NCI-H2196 (cell line): ENCODE results near the gene ELF2.
"Not testable (repeated sequence)": the region's sequence is repeated elsewhere in the genome, so short reads cannot be mapped to it uniquely, and the experiment has no call there.

Experiments
- DNase-seq: peaks from one replicate; lab custom pipeline; 2025; ENCODE audit not compliant: unreplicated experiment; lab: John Stamatoyannopoulos, UW

ELF2 gene

DNA sequence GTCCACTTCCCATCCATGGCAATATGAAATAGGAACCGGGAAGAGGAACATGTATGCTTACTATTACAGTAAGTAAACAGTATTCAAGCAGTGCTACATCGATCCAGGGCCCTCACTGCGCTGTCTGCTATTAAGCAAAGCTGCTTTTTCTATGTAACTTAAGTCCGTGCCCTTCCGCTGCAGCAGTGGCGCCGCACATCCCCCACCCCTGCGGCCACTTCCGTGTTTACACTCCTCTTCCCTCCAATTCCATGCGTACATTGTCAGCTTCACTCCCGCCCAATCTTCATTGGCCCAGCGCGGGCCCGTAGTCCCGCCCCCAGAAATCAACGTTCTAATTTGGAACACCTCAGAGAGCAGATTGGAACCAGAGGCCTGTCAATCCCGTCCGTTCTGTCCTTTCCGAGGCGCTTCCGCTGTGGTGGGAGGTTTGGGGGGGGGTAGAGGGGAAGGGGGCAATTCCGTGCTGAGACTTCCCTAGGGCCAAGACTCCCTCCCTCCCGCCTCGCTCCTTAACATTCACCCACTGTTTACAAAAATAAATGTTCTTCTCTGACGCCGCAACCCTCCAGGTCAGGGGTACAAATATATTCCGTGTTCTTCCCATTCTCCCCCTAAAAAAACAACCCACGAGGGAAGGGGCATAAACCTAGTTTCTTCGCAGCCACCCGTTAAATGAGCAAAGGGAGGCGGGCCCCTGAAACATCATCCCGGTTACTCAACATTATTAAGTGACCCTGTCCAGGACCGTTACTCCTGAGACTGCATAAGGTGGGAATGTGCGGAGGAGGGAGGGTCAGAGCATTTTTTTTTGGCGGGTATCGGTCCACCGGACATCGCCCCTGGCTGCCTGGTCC lies 94.0 kb downstream of the ELF2 start:
- peak; percentile 86 for DNase-seq

DNA sequence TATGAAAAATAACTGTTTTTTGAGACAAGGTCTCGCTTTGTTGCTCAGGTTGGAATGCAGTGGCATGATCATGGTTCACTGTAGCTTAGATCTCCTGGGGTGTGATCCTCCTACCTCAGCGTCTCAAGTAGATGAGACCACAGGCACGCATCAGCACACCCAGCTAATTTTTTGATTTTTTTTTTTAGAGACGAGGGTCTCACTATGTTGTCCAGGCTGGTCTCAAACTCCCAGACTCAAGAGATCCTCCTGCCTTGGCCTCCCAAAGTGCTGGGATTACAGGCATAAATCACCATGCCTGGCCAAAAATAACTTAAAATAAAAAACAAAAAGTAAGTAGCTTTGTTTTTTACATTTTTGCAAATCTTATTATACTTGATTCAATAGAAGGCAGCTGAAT lies 98.1 kb downstream of the ELF2 start:
- no peak for DNase-seq

DNA sequence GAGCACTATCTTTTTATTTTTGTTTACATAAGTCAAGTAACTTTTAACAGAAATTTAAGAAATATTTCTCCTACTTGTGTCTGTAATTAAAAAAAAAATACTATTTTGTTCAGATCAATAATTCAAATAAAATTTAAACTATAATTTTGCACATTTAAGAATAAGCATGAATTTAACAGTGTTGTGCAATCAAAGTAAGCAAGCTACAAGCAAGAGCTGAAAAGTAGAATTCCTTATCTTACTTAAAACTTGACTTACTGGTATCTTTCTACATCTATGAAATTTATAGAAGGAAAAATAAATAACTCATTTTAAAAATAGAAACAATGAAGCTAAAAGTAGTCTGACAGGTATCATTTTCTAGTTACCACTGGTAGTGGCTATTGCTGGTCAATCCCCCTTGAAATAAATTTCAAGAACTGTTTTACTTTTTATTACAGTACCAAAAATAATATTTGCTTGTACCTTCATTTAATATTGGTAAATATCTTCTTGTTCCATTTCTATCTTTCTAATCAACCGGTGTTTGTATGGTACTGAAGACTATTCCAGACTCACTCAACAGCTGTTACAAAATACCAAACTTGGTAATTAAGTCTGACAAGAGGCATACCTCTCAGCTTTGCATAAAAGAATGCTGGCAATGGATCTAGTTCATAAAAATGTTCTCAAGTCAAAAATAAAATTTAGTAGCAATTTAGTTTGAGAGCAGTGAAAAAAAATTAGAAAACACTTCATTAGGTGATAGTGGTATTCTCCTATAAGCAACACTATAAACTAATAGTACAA lies 99.3 kb downstream of the ELF2 start:
- no peak for DNase-seq

DNA sequence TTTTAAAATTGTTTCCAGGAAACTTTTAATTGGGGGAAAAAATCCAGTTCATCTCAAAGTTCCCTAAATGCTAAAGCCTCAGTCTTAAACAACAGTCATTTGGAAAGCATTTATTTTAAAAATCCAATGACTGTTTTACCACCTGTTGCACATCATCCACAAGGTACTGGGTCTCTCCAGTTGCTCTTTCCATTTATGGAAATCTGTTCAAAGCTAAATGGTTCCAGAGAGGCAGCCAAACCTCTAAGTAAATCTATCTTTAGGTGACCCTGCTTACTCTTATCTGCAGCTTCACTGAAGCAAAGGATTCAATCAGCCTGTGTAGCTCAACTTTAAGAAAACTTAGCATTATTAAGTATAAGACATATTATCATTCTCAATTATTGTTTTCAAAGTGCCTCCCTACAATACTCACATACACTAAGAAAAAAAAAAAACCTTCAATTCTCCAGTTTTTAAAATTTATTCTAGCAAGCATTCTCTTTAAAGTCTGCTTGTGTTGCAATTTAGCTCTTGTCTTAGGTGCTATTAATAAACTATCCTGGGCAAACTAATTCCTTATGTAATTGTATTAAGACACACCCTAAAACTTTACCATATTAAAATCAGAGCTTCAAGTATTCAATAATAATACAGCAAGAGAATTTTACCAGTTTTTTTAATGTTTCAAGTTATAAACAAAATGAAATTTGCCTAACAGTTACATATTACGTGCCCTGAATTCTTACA lies 100.8 kb downstream of the ELF2 start:
- no peak for DNase-seq

DNA sequence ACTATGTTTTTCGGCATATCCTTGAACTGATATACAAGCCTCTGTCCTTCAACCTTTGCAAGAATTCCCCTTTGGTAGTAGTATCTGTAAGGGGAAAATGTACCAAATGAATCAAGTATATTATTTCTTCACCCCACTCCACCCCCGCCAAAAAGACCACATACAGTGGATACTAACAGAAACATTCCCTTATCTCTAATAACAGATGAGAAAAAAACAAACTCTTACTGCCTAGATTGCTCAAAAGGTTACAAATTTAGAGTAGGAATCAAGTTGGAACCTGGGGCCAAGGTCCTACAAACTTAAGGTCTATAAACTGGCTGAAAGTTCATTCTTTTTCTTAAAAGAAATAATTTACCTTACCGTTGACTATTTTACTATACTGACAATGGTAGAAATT lies 116.4 kb downstream of the ELF2 start:
- no peak for DNase-seq

DNA sequence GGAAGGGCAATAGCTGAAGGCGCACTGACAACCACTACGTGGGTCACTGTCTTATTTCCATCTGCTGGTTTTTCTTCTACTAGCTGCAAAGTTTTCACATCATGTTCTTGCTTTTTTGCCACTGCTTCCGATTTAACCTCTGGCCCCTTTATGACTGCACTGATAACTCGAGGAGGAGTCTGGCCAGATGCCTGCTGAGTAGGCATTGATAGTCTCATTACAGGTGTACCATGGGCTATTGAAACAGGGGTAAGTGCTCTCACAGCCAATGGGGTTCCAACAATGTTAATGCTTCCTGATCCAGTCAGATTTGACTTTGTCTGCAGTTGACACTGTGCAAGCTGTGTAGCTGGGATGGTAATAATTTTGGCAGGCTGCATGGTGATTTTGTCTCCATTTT lies 118.0 kb downstream of the ELF2 start:
- DNase-seq: peak; percentile 17

DNA sequence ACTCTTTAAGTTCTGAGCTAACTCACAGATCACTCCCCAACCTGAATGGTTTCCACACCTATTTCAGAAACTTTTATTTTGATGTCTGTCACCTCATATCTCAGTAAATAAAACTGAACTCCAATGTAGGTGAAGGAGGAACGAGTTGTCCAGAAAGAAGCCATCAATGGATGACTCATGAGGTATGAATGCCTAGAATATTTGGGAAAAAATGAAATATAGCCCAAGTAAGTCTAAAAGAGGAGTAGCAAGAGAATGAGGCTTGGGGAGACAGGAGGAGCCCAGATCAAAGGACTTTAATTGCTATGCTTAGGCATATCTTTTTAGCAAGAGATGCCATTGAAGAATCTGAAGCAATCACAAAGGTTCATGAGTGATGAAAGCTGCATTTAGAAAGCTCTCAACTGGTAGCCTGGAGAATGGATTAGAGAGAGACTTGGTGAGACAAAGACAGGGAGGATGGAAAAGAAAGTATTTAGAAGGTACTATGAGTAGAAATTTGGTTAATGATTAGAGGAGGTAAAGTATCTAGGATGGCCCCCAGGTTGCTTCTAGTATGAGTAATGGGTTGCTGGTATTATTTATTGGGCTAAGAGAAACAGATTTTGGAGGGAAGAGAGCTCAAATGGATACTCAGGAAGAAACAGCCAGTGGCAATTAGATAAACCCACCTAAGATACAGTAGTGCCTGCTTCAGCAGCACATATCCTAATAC lies 122.1 kb downstream of the ELF2 start:
- no peak for DNase-seq

DNA sequence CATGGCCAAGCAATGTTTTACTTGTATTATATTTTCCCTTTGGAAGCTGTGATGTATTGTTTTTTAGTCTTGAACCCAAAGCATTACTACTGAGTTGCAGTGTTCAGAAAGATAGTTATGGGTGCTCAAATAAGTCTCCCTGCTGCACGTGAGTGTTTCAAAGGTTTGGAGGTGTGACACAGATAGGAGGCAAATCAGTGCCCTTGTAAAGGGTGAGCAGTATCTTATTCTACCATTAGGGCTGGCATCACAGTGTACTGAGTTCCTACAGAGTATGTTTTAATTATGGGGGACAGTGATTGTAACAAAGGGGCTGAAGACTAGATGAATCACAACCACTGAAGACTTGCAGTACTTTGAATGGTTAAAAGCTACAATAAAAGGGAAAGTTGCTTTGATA lies 123.1 kb downstream of the ELF2 start:
- DNase-seq: no peak

DNA sequence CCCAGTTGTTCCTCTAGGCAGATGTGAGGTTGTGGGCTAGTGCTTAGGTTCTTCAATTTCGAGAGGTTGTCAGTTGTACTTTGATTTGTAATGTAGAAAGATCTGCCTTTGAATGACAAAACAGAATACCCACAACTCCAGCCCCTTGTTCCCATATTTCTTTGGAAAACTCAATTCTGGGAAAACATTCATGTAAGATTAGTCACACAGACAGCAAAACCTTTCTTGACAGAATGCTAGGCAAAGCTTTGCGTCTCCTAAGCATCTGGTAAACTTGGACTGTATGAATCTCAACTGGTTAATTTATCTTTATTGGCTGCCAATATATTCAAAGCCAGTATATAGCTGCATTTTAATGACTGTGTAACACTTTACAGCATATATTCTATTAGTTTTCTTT lies 126.6 kb downstream of the ELF2 start:
- no peak for DNase-seq

DNA sequence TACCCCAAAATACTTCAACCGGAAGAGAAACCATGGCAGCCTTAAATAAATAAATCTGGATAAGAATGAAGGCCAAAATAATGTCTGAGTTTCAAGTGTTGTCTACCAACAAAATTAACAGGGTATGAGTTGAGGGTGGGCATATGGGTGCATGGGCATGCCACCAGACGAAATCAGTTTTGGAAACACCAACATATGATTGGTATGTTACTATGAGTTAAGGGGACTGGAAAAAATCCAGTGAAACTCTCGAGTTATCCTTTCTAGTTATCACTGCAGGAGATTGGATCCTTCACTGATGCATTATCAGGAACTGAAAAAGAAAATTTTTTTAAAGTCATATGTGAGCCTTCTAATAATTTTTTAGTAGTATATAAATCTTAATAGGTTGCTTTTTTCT lies 129.0 kb downstream of the ELF2 start:
- DNase-seq: no peak

DNA sequence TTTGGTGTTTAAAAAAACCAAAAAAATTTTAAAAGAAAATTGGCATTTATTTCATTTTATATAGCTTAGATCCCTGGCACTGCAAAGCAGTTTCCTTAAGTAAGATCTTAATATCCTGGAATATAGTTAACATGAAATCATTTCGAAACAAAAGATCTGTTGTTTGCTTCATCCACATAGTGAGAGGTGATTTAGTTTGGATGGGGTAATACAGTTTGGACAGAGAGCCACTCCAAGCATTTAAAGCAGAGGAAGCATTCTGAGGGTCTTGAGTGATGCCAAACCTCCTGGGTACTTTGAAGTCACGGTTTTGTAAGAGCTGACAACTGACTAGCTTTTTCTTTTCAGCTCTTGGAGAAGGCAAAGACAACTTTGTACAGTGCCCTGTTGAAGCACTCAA lies 132.7 kb downstream of the ELF2 start:
- no peak for DNase-seq

DNA sequence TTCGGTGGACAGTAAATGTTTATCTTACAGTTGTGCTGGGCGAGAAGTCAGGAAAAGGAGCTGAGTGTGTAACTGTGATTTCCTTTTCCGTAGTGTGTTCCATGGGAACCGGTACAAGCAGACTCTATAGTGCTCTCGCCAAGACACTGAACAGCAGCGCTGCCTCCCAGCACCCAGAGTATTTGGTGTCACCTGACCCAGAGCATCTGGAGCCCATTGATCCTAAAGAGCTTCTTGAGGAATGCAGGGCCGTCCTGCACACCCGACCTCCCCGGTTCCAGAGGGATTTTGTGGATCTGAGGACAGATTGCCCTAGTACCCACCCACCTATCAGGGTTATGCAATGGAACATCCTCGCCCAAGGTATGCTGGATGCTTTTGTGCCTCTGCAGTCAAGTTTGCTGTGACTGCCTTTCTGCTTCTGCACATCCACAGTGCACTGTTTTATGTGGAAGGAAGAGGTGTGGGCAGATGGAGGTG lies 134.0 kb downstream of the ELF2 start:
- DNase-seq: no peak

DNA sequence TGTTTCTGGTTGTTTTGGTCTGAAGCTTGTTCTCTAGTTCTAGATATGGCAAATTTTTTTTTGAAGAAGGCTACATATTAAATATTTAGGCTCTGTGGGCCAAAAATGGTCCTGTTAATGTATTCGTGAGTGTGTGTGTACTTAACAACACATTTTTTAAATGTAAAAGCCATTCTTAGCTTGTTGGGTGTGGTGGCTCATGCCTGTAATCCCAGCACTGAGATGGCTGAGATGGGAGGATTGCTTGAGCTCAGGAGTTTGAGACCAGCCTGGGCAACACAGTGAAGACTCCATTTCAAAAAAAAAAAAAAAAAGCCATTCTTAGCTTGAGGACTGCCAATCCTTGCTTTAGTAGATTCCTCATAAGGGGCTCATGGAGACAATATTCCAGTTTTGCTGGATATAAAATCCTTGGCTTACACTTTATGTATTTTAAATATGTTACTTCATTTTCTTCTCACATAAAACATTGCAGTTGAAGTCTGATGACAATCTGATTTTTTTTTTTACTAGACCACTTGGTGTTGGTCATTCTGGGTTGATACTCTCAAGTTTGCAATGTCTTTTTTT lies 138.1 kb downstream of the ELF2 start:
- DNase-seq: no peak

DNA sequence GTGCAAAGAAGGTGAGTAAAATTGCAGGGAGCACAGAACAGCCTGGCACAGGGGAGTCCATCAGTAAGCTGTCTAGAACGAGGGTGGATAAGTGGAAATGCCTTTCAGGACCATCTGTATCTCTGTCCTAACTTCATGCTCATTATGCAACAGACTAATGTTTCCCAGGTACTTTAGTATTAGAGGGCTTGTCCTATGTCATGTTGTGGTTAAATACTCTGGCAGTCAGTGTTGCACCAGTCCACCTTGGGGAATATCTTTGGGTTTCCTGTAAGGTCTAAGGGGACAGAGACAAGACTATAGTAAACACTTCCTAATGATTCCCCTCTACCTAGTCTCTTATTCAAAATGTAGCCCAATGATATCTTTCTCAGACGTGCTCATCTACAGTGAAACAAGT lies 140.1 kb downstream of the ELF2 start:
- DNase-seq: no peak

DNA sequence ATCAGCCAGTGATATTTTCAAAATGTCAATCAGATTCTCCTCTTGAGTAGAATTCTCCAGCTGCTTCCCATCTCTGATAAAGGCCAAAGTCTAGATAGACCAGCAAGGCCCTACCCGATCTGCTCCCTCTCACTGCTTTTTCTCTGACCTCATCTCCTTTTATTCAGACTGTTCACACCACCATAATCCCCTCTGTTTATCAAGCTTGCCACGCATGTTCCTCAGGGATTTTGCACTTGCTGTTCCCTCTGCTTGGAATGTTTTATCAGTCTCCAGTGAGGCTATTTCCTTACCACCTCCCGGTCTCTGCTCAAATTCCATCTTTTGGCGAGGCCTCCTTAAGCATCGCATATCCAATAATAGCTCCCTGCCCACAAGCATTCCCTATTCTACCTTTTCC lies 141.4 kb downstream of the ELF2 start:
- DNase-seq: no peak

DNA sequence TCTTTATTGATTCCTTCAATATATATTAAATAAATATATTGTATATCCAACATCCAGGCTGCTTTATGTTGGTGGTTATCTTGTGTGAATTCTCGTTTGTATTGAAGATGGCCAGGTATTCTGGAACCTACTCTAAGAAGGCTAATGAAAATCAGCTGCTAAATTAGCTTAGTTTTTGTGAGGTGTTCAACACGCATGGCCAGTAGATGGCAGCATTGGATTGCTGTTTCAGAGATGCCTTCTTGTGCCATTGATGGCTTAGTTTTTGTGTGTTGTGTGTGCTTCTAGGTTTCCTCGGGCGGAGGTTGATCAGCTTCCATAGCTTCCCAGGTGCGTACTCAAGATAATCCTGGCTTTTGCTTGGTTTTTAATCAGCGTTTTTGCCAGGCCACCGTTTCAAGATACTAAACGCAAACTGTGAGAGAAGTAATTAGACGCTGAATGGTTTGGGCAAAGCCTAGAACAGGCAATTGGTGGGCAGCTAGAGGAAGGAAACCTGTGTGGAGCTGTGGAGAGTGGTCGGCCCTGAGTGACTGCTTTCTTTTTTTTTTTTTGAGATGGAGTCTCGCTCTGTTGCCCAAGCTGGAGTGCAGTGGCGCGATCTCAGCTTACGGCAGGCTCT lies 146.3 kb downstream of the ELF2 start:
- peak; percentile 68 for DNase-seq

DNA sequence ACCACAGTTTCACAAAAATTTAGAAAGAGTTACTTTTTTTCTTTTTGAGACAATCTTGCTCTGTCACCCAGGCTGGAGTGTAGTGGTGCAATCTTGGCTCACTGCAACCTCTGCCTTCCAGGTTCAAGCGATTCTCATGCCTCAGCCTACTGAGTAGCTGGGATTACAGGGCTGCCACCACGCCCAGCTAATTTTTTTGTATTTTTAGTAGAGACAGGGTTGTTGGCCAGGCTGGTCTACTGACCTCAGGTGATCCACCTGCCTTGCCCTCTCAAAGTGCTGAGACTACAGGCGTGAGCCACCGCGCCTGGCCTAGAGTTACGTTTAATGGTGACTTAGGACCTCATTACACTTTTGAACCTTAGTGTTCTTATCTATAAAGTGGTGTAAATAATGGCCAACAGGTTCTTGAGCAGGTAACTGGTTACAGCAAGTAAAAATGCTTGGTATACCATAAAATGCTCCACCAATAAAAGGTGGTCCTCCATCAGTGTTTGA lies 147.1 kb downstream of the ELF2 start:
- DNase-seq: not testable (repeated sequence)

DNA sequence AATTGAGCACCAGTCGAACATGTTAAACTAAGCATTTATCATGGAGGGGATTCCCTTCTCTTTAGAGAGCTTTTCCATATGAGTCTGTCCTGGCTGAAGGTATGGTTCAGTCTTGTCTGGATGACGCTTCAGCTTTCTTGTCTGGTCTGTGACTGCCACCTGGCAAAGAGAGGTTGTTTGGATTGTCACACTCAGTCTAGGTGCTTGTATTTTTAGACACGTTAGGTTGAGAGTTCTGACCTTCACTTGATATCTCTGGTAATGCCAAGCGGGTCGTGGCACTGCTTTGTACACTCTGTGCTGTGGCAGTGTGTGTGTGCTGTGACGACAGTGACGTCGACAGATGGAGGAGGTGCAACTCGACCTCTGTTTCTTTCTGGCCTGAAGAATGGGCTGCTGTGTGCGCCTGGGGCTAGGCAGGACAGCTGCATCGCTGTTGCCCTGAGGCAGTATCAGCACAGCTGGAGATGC lies 148.8 kb downstream of the ELF2 start:
- peak; percentile 32 for DNase-seq

DNA sequence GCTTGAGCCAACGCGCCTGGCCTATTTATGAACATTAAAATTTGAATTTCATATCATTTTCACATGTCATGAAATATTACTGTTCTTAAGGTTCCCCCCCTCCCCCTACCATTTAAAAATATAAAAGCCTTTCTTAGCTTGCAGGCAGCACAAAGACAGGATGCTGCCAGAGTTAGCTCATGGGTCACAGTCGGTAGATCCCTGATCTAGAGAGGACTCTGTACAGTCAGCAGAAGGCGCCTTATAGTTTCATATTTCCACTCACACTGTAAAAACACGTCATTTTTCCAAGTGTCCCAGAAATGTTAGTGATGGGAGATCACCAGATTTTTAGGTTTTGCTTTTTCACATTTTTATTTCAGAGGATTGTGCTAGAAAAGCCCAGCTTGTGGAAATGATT lies 149.2 kb downstream of the ELF2 start:
- no peak for DNase-seq

DNA sequence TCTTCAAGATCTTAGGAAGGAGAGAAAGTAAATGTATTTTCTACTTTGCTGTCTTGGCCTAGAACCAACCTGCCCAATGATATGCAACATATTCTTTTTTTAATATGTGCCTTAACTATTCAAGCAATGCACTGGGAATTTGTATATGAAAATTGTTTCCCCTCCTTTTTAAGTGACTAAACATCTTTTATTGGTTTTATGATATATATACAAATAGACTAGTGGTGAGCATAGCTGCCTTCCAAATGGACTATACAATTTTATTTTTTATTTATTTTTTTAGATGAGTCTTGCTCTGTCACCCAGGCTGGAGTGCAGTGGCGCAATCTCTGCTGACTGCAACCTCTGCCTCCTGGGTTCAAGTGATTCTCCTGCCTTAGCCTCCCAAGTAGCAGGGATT lies 151.2 kb downstream of the ELF2 start:
- DNase-seq: no peak
